ENCODE results near the gene LRTM2. TPM values are rescaled to one million over a fixed set of nuclear protein-coding genes. Genes with fewer than 3 reads are reported as not detected.
"Not testable (repeated sequence)": the region's sequence is repeated elsewhere in the genome, so short reads cannot be mapped to it uniquely, and the experiment has no call there.

LRTM2 gene
- total RNA-seq, 3 donors from 2014 or later, result not detected

- DNase-seq (no peak), ATAC-seq (no peak)
- Histone ChIP-seq H3K36me3 (ENCODE audit: low read depth) (no peaks in the 10 kb centered on the region), H3K9me3 (no peaks in the 10 kb centered on the region), H3K4me1 (ENCODE audit: low read depth) (no peaks in the 10 kb centered on the region), H3K4me3 (no peak overlapping the region)
- intact Hi-C loops (cut with DNase I, micrococcal nuclease), result no loop called here
- no peak for TF ChIP-seq CTCF (IDR thresholded peaks at IDR 0.05)
Observed at GRCh38 chr12:1815814-1816729, 4.3 kb upstream of the LRTM2 start.

GRCh38 chr12:1816730-1817348 lies 3.5 kb upstream of the LRTM2 start:
- Histone ChIP-seq H3K4me3 (no peak overlapping the region), H3K4me1 (ENCODE audit: low read depth) (no peaks in the 10 kb centered on the region), H3K36me3 (ENCODE audit: low read depth) (no peaks in the 10 kb centered on the region), H3K9me3 (no peaks in the 10 kb centered on the region)
- ATAC-seq (no peak), DNase-seq (no peak)
- TF ChIP-seq CTCF (IDR thresholded peaks at IDR 0.05), result no peak
- intact Hi-C loops (cut with DNase I, micrococcal nuclease), result no loop called here

- H3K4me3 ChIP-seq; ATAC-seq; H3K9me3 ChIP-seq; H3K36me3 ChIP-seq (ENCODE audit: low read depth); DNase-seq; H3K4me1 ChIP-seq (ENCODE audit: low read depth); intact Hi-C loops (cut with DNase I, micrococcal nuclease): not testable (repeated sequence)
Observed at GRCh38 chr12:1817928-1818327, 2.4 kb upstream of the LRTM2 start.

GRCh38 chr12:1819050-1819449 lies 1.3 kb upstream of the LRTM2 start:
- DNase-seq (no peak), ATAC-seq (no peak)
- TF ChIP-seq CTCF (IDR thresholded peaks at IDR 0.05), result no peak
- Histone ChIP-seq H3K4me1 (ENCODE audit: low read depth) (no peaks in the 10 kb centered on the region), H3K36me3 (ENCODE audit: low read depth) (no peaks in the 10 kb centered on the region), H3K4me3 (no peak overlapping the region), H3K9me3 (no peaks in the 10 kb centered on the region)
- intact Hi-C loops (cut with DNase I, micrococcal nuclease), result no loop called here

DNA sequence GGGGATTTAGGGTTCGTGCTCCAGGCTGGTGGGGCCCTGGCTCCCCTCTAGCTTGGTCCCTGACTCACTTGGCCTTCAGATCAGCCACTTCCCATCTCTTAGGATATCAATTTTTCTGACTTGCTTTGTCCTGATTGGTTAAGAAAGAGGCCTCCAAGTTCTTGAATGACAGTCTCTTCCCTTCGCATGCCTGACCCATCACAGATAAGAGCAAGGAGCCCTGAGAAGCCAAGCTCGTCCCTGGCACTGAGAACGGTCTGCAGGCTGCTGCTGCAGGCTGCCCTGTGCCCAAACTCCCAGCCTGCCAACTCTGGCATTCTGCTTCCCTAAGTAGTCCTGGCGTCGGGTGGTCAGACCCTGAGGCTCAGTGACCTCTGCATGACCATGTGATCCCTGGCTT lies 794 bp upstream of the LRTM2 start:
- H3K4me1 ChIP-seq (ENCODE audit: low read depth), result no peaks in the 10 kb centered on the region
- intact Hi-C loops (cut with DNase I, micrococcal nuclease), result no loop called here
- no peak for TF ChIP-seq CTCF (IDR thresholded peaks at IDR 0.05)

DNA sequence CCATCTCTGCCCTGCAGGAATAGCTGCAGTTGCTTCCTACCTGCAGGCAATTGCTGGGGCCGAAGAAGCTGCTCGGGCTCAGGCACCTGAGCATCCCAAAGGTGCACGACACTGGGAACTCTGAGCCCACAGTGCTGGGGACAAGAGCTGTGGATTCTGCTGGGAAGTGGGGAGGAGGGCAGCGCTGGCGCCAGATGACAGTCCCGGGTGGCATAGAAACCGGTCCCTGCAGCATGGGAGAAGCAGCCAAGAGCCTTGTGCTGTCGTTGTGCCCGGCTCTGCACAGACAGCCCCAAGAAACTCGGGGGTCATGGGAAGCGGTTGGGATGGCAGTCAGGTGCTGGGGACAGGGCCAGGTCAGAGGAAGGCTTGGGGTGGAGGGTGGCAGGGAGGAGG lies 529 bp downstream of the LRTM2 start:
- TF ChIP-seq CTCF (IDR thresholded peaks at IDR 0.05), result no peak
- ATAC-seq, result no peak
- Histone ChIP-seq H3K36me3 (ENCODE audit: low read depth) (no peaks in the 10 kb centered on the region), H3K9me3 (no peaks in the 10 kb centered on the region), H3K4me3 (no peak overlapping the region), H3K4me1 (ENCODE audit: low read depth) (no peaks in the 10 kb centered on the region)
- DNase-seq, result no peak
- intact Hi-C loops (cut with DNase I, micrococcal nuclease), result no loop called here

More for the DNA sequence above, 794 bp upstream of the LRTM2 start:
- Histone ChIP-seq H3K4me3 (no peak overlapping the region), H3K36me3 (ENCODE audit: low read depth) (no peaks in the 10 kb centered on the region), H3K9me3 (no peaks in the 10 kb centered on the region)
- DNase-seq (no peak), ATAC-seq (no peak)
